Measurements from ENCODE around the gene PRAC2.

Gene PRAC2

DNA sequence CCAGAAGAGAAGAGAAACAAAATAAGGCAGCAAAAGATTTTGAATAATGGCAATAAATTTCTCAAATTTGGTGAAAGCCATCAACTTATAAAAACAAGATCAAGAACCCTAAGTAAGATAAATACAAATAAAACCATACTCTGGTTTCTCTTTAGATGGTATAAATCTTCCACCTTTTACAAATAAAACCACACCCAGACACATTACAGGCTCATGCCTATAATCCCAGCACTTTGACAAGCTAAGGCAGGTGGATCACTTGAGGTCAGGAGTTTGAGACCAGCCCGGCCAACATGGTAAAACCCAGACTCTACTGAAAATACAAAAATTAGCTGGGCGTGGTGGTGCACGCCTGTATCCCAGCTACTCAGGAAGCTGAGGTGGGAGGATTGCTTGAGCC, 50.3 kb downstream of the PRAC2 start:
- TF ChIP-seq, protein P1, sequence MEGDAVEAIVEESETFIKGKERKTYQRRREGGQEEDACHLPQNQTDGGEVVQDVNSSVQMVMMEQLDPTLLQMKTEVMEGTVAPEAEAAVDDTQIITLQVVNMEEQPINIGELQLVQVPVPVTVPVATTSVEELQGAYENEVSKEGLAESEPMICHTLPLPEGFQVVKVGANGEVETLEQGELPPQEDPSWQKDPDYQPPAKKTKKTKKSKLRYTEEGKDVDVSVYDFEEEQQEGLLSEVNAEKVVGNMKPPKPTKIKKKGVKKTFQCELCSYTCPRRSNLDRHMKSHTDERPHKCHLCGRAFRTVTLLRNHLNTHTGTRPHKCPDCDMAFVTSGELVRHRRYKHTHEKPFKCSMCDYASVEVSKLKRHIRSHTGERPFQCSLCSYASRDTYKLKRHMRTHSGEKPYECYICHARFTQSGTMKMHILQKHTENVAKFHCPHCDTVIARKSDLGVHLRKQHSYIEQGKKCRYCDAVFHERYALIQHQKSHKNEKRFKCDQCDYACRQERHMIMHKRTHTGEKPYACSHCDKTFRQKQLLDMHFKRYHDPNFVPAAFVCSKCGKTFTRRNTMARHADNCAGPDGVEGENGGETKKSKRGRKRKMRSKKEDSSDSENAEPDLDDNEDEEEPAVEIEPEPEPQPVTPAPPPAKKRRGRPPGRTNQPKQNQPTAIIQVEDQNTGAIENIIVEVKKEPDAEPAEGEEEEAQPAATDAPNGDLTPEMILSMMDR (IDR thresholded peaks at IDR 0.05; ENCODE audit: low read depth, low read length, missing control alignments) = no peak
- no peak for DNase-seq (ENCODE audit: extremely low read depth, low read depth)
- H3K4me3 ChIP-seq (replicated peaks; ENCODE audit: low read depth, low read length) = no peak overlapping the region
